Activated CD4-positive, alpha-beta T cell treated with anti-CD3 and anti-CD28 coated beads for 36 hours (primary cell): Measurements from ENCODE around the gene ALDH1A2. TPM values are rescaled to one million over a fixed set of nuclear protein-coding genes. Genes with fewer than 3 reads are reported as not detected.
"Not testable (repeated sequence)": the region's sequence is repeated elsewhere in the genome, so short reads cannot be mapped to it uniquely, and the experiment has no call there.

Experiments
- ATAC-seq: fragments of 200-7000 bp; cut with Tn5 transposase; one replicate; pipeline ENCODE4 v1.10.0; 2021; ENCODE audit warnings: mild to moderate bottlenecking, moderate library complexity
- CTCF ChIA-PET: fragments of 350-600 bp; sonication (Branson Sonifier 250); formaldehyde crosslinking; loops from one replicate; lab custom pipeline; 2021; ENCODE audit warnings: antibody characterized with exemption; lab: Charles Lee
- POLR2A ChIA-PET: fragments of 350-600 bp; sonication (Branson Sonifier 250); formaldehyde crosslinking; loops from one replicate; lab custom pipeline; 2021; ENCODE audit warnings: antibody characterized with exemption, inconsistent platforms; lab: Charles Lee
- DNase-seq: peaks from one replicate; pipeline ENCODE4 v3.0.0-alpha.2; 2020
- H3K27ac Mint-ChIP-seq: one replicate; pipeline ENCODE4 v1.8.0; 2021; ENCODE audit warnings: mixed read lengths
- H3K27me3 Mint-ChIP-seq: one replicate; pipeline ENCODE4 v1.8.0; 2021; ENCODE audit warnings: mixed read lengths
- H3K36me3 Mint-ChIP-seq: one replicate; pipeline ENCODE4 v1.8.0; 2021; ENCODE audit warnings: low read depth, mixed read lengths
- H3K4me1 Mint-ChIP-seq: one replicate; pipeline ENCODE4 v1.8.0; 2021; ENCODE audit warnings: mixed read lengths
- H3K4me3 Mint-ChIP-seq: one replicate; pipeline ENCODE4 v1.8.0; 2021; ENCODE audit warnings: mild to moderate bottlenecking, moderate library complexity, mixed read lengths
- H3K9me3 Mint-ChIP-seq: one replicate; pipeline ENCODE4 v1.8.0; 2021; ENCODE audit warnings: low read depth, mixed read lengths
- intact Hi-C, 2 experiments: fragments of 100-400 bp; cut with DNase I in 1 of 2; cut with micrococcal nuclease in 1 of 2; formaldehyde crosslinking; loops; one replicate each; pipeline versions ENCODE4 v1.14.2 to v1.15.1; 2022 to 2024; cut with DNase I, micrococcal nuclease
- total RNA-seq, 2 experiments: library from RNA; stranded (reverse); gene quantifications; one replicate each; pipeline ENCODE4 v1.2.3, GENCODE V29; 2021

The ALDH1A2 gene
- total RNA-seq, 2 experiments from 2014 or later: not detected

DNA sequence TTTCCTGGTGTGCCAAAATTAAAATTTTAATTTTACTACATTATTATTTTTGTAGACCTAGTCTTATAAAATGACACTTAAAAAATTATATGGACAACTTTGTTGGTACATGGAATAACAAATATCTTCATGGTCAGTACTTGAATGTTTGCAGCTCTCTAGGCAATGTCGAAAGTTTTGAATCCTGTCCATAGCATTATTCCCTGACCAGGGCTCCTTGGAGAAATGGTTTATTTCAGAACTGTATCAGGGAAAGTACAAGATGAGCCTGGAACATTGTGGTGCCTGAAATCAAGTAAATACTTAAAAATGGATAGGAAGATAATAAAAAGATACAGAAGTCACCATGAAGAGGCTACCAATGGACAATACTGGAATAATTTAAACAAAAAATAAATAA, 47.6 kb downstream of the ALDH1A2 start:
- Mint-ChIP-seq H3K4me1 (no peaks in the 10 kb centered on the region), H3K4me3 (no peak overlapping the region), H3K36me3 (peaks cover 5% of the 10 kb centered on the region), H3K27me3 (peaks cover 23% of the 10 kb centered on the region), H3K9me3 (peaks cover 7% of the 10 kb centered on the region), H3K27ac (no peak overlapping the region)
- ChIA-PET CTCF (no interaction called here), POLR2A (no interaction called here)
- intact Hi-C loops: no loop called here
- ATAC-seq: no peak
- no peak for DNase-seq

DNA sequence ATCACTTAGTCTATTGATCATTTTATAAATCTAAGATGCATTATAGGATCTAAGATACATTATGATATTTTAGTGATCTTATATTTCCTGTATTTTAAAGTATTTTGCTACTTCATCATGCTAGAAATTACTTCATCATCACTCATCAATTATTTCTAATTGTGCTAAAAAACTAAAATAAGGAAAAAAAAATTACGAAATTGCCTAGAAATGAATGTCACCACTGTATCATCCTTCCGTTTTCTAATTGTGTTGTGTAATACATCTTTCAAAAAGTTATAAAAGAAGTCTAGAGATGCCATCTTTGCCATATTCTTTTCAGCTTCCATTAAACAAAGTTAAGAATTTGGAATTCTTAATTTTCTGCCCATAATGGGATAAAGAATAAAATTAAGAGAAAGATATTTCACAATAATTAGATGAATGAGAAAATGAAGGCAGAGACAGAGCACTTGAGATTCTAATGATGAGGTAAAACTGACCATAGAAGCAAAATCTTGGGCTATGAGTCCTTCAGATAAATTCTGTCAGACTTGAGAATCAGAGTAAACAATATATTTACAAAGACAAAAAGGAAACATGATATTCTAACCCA, 48.8 kb downstream of the ALDH1A2 start:
- no peak for ATAC-seq
- Mint-ChIP-seq H3K4me3 (no peak overlapping the region), H3K4me1 (no peaks in the 10 kb centered on the region), H3K9me3 (no peaks in the 10 kb centered on the region), H3K27me3 (peaks cover 21% of the 10 kb centered on the region), H3K36me3 (no peaks in the 10 kb centered on the region), H3K27ac (no peak overlapping the region)
- intact Hi-C loops: no loop called here
- ChIA-PET POLR2A (no interaction called here), CTCF (interaction anchor here (1.1 kb wide), 1 partner anchor 148 kb away, joined by 4 read pairs; no protein-coding TSS in a partner anchor)
- DNase-seq: no peak

DNA sequence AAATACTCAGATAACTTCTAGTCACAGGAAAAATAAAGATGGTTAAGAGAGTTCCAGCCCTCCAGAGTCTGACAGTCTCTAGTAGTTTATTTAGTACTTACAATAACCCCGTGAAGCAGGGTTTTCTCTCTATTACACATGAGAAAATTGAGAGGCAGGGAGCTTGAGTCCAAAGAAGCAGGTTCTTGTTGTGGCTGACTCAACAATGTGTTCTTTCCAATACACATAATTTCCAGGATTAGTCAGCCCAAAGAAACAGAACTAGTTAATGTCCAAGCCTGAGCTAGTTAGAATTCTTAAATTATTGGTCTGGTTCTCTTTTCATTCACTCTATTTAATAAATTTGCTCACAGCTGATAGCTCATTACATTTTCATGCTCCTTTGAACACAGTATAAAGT, 49.9 kb downstream of the ALDH1A2 start:
- Mint-ChIP-seq H3K27ac (no peak overlapping the region), H3K36me3 (no peaks in the 10 kb centered on the region), H3K27me3 (peaks cover 21% of the 10 kb centered on the region), H3K9me3 (no peaks in the 10 kb centered on the region), H3K4me3 (no peak overlapping the region), H3K4me1 (no peaks in the 10 kb centered on the region)
- POLR2A ChIA-PET: no interaction called here
- DNase-seq: no peak
- no peak for ATAC-seq
- intact Hi-C loops: no loop called here
- CTCF ChIA-PET: interaction anchor here (1.1 kb wide), 1 partner anchor 147 kb away, joined by 4 read pairs; no protein-coding TSS in a partner anchor

DNA sequence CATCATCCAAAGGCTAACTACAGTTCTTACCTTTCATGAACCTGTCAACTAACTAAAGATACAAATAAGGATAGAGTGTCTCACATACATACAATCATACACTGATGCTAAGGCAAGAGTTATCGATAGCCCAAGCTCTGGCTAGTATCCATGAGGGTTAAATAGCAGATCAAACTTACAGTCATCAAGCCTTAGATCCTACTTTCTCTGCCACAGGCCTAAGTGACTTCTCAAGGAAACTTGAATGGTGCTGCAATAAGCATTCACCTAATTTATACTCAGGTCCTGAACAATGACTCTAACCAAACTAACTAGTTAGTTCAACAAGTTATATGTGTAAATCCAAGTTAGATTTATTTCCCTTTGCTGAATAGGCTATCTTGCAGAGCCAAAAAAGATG, 51.0 kb downstream of the ALDH1A2 start:
- POLR2A ChIA-PET: no interaction called here
- no peaks in the 10 kb centered on the region for H3K36me3 Mint-ChIP-seq
- H3K27ac Mint-ChIP-seq: no peak overlapping the region
- intact Hi-C loops: no loop called here
- peaks cover 19% of the 10 kb centered on the region for H3K27me3 Mint-ChIP-seq
- H3K4me3 Mint-ChIP-seq: no peak overlapping the region
- no peaks in the 10 kb centered on the region for H3K4me1 Mint-ChIP-seq
- CTCF ChIA-PET: no interaction called here
- DNase-seq (no peak), ATAC-seq (no peak)
- H3K9me3 Mint-ChIP-seq: no peaks in the 10 kb centered on the region

DNA sequence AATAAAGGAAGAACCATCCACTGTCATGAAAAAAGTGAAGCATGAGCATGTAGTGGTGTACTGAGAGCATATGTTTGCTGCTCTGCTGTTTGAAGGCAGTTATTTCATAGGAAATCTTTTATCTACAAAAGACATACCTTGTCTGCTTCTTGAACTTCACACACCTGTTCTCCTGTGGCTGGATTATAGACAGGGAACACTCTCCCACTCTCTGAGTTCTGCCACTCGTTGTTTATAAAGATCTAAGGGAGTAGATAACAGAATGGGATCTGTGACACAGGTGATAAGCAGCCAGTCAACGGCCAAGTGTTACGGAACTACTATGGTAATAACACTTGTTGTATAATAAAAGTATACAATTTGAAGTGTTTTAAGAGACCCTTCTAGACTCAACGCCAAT, 51.5 kb downstream of the ALDH1A2 start:
- H3K27me3 Mint-ChIP-seq: peaks cover 19% of the 10 kb centered on the region
- no peak for ATAC-seq

DNA sequence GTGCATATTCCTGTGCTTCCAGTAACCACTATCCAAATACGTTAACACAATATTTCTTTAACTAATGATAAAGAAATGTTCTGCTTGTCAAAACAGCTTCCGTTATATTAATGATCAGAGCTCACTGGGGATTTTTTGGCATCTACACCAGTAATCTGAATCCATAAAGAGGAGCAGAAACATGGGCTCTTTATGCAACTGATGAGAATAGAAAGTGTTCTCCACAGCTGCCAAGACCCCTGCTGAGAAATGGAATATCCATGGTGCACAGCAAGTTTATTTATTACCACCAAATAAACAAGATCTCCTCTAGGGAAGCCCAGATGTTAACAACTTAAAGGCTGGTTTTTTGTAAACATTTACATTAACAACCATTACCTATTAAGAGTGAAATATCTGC, 54.5 kb downstream of the ALDH1A2 start:
- intact Hi-C loops: no loop called here
- ATAC-seq (no peak), DNase-seq (no peak)
- ChIA-PET POLR2A (no interaction called here), CTCF (no interaction called here)
- no peak overlapping the region for H3K4me3 Mint-ChIP-seq
- peaks cover 6% of the 10 kb centered on the region for H3K9me3 Mint-ChIP-seq
- no peaks in the 10 kb centered on the region for H3K4me1 Mint-ChIP-seq
- peaks cover 24% of the 10 kb centered on the region for H3K27me3 Mint-ChIP-seq
- no peak overlapping the region for H3K27ac Mint-ChIP-seq
- H3K36me3 Mint-ChIP-seq: no peaks in the 10 kb centered on the region

More for the DNA sequence above, 51.5 kb downstream of the ALDH1A2 start:
- Mint-ChIP-seq H3K27ac (no peak overlapping the region), H3K9me3 (no peaks in the 10 kb centered on the region), H3K4me1 (no peaks in the 10 kb centered on the region), H3K36me3 (no peaks in the 10 kb centered on the region), H3K4me3 (no peak overlapping the region)
- CTCF ChIA-PET: no interaction called here
- intact Hi-C loops: no loop called here
- POLR2A ChIA-PET: no interaction called here
- DNase-seq: no peak

DNA sequence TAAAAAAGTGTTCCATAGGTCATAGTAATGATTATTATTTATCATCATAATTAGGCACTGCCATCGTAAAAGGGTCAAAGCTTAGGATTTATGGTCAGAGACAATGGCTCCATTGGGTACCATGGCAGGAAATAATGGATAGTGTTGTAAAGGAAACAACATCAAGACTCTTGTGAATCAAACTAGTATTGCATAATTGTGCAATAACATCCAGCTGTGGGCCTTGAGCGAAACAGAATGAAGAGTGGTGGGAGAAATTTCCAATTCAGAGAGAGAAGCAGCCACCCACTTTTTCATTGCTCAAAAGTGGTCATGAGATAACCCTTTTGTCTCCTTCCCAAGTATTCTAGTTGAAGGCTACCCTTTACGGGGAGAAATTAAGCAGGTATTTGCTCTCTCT, 61.7 kb downstream of the ALDH1A2 start:
- H3K27me3 Mint-ChIP-seq: peaks cover 27% of the 10 kb centered on the region
- H3K36me3 Mint-ChIP-seq: no peaks in the 10 kb centered on the region
- no peak overlapping the region for H3K4me3 Mint-ChIP-seq
- ChIA-PET POLR2A (no interaction called here), CTCF (interaction anchor here (0.8 to 1.5 kb wide), 2 partner anchors 67 to 257 kb away, joined by 3 read pairs; no protein-coding TSS in a partner anchor)
- peaks cover 12% of the 10 kb centered on the region for H3K9me3 Mint-ChIP-seq
- DNase-seq: no peak
- no peak overlapping the region for H3K27ac Mint-ChIP-seq
- H3K4me1 Mint-ChIP-seq: no peaks in the 10 kb centered on the region
- intact Hi-C loops: no loop called here
- no peak for ATAC-seq

DNA sequence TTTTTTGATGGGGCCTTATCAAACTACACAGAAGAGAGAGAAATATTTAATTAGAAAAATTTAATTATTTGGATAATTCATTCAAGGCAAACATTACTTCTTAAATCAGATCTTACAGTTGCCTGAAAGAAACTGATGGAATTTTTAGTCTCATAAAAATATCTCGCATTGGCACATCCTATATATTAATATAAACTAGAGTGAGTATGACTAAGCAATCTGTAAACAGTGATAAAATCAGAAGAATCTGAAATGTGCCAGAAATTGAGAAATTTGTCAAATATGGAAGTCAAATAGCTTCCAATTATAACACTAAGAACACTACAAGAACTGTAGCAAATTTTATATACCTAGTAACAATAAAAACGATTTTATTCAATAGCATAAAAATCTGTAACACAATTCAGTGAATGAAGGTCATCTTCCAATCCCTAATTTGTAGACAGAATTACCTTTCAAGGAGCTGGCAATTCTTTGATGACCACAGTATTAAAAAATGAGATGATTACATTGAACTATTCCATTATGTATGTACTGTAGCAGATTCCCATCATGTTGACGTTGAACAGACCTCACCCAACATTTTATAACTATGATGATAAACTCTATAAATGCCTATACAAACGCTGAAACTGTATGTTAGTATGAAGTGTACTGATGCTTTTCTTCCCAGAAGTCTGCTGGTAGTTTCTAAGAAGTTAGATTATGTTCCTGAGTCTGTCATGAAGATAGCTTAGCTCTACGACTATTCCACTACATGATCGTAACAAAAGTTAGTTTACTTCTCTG, 63.0 kb downstream of the ALDH1A2 start:
- POLR2A ChIA-PET: no interaction called here

DNA sequence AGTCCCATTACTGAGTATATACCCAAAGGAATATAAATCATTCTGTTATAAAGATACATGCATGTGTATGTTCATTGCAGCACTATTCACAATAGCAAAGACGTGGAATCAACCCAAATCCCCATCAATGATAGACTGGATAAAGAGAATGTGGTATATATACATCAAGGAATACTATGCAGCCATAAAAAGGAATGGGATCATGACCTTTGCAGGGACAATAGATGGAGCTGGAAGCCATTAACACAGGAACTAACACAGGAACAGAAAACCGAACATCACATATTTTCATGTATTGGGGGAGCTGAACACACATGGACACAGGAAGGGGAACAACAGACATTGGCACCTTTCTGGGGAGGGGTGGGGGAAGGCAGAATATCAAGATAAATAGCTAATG, 65.8 kb downstream of the ALDH1A2 start:
- intact Hi-C loops, H3K27ac Mint-ChIP-seq, CTCF ChIA-PET, ATAC-seq, DNase-seq, H3K4me3 Mint-ChIP-seq, POLR2A ChIA-PET, H3K36me3 Mint-ChIP-seq, H3K4me1 Mint-ChIP-seq, H3K9me3 Mint-ChIP-seq: not testable (repeated sequence)
- H3K27me3 Mint-ChIP-seq: peaks cover 32% of the 10 kb centered on the region

More for the DNA sequence above, 63.0 kb downstream of the ALDH1A2 start:
- intact Hi-C loops: no loop called here
- H3K9me3 Mint-ChIP-seq: peaks cover 11% of the 10 kb centered on the region
- ATAC-seq (no peak), DNase-seq (no peak)
- H3K4me3 Mint-ChIP-seq: no peak overlapping the region
- no peak overlapping the region for H3K27ac Mint-ChIP-seq
- H3K27me3 Mint-ChIP-seq: peaks cover 31% of the 10 kb centered on the region
- CTCF ChIA-PET: interaction anchor here (0.7 to 1.5 kb wide), 2 partner anchors 19 to 69 kb away, joined by 3 read pairs; no protein-coding TSS in a partner anchor
- H3K4me1 Mint-ChIP-seq: no peaks in the 10 kb centered on the region
- no peaks in the 10 kb centered on the region for H3K36me3 Mint-ChIP-seq

DNA sequence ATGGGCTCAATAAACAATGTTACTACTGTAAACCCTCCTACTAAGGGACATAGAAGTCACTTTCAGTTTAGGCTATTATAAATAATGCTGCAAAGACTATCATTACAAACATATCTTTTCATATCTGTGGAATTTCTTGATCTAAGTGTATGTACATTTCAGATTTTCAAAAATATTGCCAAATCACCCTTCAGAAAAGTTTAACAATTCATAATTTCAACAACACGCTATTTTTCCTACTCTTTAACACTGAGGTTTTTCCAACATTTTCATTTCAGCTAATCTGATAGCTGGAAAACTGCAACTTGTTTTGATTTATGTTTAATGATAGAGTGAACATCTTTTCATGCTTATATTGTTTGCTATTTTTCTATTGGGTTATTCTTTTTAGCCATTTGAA, 69.0 kb downstream of the ALDH1A2 start:
- intact Hi-C loops: no loop called here
- Mint-ChIP-seq H3K9me3 (peaks cover 9% of the 10 kb centered on the region), H3K4me1 (no peaks in the 10 kb centered on the region), H3K4me3 (no peak overlapping the region), H3K27me3 (peaks cover 28% of the 10 kb centered on the region), H3K36me3 (no peaks in the 10 kb centered on the region), H3K27ac (no peak overlapping the region)
- ATAC-seq (no peak), DNase-seq (no peak)
- CTCF ChIA-PET: interaction anchor here (1.1 kb wide), 1 partner anchor 70 kb away, joined by 3 read pairs; no protein-coding TSS in a partner anchor
- POLR2A ChIA-PET: no interaction called here

DNA sequence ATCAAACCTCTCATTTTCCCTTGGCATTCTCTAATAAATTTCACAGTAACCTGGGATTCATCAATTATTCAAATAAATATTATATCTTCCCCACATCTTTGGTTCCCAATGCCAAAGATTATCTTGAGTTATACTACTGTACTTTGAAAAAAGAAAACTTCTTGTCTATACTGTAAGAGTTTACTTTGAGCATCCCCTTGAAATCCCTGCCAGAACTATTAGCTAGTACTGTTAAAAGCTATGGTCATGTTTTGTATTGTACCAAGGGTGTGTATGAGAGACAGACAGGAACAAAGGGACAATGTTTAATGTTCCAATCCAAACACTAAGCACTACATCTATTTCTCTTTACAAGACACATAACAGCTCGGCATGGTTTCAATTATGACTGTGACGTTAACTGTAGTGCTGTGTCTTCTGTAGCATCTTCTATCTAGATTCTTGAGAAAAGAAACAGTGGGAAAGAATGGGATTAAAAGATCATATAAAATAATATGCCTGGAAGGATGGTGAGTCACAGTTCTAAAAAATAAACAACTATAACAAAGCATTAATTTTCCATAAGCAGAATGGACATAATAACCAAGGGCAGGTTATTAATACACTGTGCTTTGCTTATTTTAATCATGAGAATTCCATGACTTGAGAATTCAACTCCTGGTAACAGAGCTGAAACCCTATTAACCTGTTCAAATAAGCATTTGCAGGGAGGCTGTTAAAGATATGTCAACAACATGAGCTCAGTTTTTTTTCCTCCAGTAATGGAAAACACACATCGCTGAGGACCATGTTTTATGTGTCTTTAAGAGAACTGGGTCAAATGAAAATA, 71.1 kb downstream of the ALDH1A2 start:
- ATAC-seq (no peak), DNase-seq (no peak)
- ChIA-PET POLR2A (no interaction called here), CTCF (interaction anchor here (1.5 kb wide), 1 partner anchor 76 kb away, joined by 5 read pairs; no protein-coding TSS in a partner anchor)
- Mint-ChIP-seq H3K4me3 (no peak overlapping the region), H3K9me3 (peaks cover 5% of the 10 kb centered on the region), H3K36me3 (no peaks in the 10 kb centered on the region), H3K4me1 (no peaks in the 10 kb centered on the region), H3K27me3 (peaks cover 20% of the 10 kb centered on the region), H3K27ac (no peak overlapping the region)
- intact Hi-C loops: no loop called here
